Suprapubic skin (tissue), 4 donors: ENCODE results near the gene MRPS7. TPM values are rescaled to one million over a fixed set of nuclear protein-coding genes. Genes with fewer than 3 reads are reported as not detected.
"Not testable (repeated sequence)": the region's sequence is repeated elsewhere in the genome, so short reads cannot be mapped to it uniquely, and the experiment has no call there.

Experiments
- DNase-seq, 2 donors: peaks; one replicate each; pipeline ENCODE4 v3.0.0-alpha.2; 2019; ENCODE audit warnings: low spot score in 2 of 2
- H3K27ac ChIP-seq: fragments of 200-600 bp; sonication (generic); one replicate; pipeline ENCODE4 v1.5.1; 2019
- H3K27me3 ChIP-seq: fragments of 200-600 bp; sonication (generic); one replicate; pipeline ENCODE4 v1.5.1; 2019
- H3K36me3 ChIP-seq: fragments of 200-600 bp; sonication (generic); one replicate; pipeline ENCODE4 v1.5.1; 2019
- H3K4me1 ChIP-seq: fragments of 200-600 bp; sonication (generic); one replicate; pipeline ENCODE4 v1.5.1; 2019
- H3K4me3 ChIP-seq: fragments of 200-600 bp; sonication (generic); one replicate; pipeline ENCODE4 v1.5.1; 2019; ENCODE audit warnings: mild to moderate bottlenecking
- H3K9me3 ChIP-seq: fragments of 200-600 bp; sonication (generic); one replicate; pipeline ENCODE4 v1.5.1; 2019
- EP300 ChIP-seq: sonication (generic); formaldehyde crosslinking; IDR thresholded peaks from one replicate; pipeline ENCODE4 v1.6.1; 2017; ENCODE audit warnings: antibody characterized with exemption
- POLR2A ChIP-seq, 2 donors: fragments of 450-650 bp; IDR thresholded peaks; one replicate each; pipeline ENCODE4 v1.6.1; 2017; ENCODE audit warnings: antibody characterized with exemption in 2 of 2, mild to moderate bottlenecking in 2 of 2, moderate library complexity in 2 of 2
- POLR2AphosphoS5 ChIP-seq, 3 donors: sonication (generic); formaldehyde crosslinking; IDR thresholded peaks; one replicate each; pipeline ENCODE4 v1.6.1; 2017; ENCODE audit warnings: antibody characterized with exemption in 3 of 3
- WGBS: methylation state at CpG from one replicate; pipeline ENCODE4 v1.1.5; 2018; 5-methylcytosine and 5-hydroxymethylcytosine counted together
- total RNA-seq, 4 donors: library from RNA; depleted of rRNA; stranded (reverse); fragments of >200 nt; gene quantifications; one replicate each; pipeline ENCODE4 v1.1.0, GENCODE V29; 2016
- TF ChIP-seq, protein P1 (sequence below), 2 donors: fragments of 200-600 bp in 1 of 2; fragments of 450-650 bp in 1 of 2; sonication (generic) in 1 of 2; IDR thresholded peaks; one replicate each; pipeline ENCODE4 v1.5.1; 2016 to 2019; ENCODE audit warnings: antibody characterized with exemption in 2 of 2, mild to moderate bottlenecking in 1 of 2, moderate library complexity in 1 of 2

MRPS7 gene
- total RNA-seq, 4 donors from 2014 or later: 19.2 to 36.4 (median 29.0) TPM

GRCh38 chr17:75288770-75289114 is 27.1 kb downstream of the MRPS7 start:
- no peak for DNase-seq
- TF ChIP-seq POLR2A (IDR thresholded peaks at IDR 0.05) (no peak), EP300 (no peak), POLR2AphosphoS5 (IDR thresholded peaks at IDR 0.05) (no peak)
- TF ChIP-seq, protein P1, sequence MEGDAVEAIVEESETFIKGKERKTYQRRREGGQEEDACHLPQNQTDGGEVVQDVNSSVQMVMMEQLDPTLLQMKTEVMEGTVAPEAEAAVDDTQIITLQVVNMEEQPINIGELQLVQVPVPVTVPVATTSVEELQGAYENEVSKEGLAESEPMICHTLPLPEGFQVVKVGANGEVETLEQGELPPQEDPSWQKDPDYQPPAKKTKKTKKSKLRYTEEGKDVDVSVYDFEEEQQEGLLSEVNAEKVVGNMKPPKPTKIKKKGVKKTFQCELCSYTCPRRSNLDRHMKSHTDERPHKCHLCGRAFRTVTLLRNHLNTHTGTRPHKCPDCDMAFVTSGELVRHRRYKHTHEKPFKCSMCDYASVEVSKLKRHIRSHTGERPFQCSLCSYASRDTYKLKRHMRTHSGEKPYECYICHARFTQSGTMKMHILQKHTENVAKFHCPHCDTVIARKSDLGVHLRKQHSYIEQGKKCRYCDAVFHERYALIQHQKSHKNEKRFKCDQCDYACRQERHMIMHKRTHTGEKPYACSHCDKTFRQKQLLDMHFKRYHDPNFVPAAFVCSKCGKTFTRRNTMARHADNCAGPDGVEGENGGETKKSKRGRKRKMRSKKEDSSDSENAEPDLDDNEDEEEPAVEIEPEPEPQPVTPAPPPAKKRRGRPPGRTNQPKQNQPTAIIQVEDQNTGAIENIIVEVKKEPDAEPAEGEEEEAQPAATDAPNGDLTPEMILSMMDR (IDR thresholded peaks at IDR 0.05): no peak
- peak overlapping the region; percentile 95 for H3K27ac ChIP-seq
- no peaks in the 10 kb centered on the region for H3K27me3 ChIP-seq
- H3K4me1 ChIP-seq: peaks cover 10% of the 10 kb centered on the region
- 0% methylated on average over 4 of the region's 14 CpGs for WGBS
- no peaks in the 10 kb centered on the region for H3K9me3 ChIP-seq
- H3K4me3 ChIP-seq: peak overlapping the region; percentile 85
- H3K36me3 ChIP-seq: peaks cover 11% of the 10 kb centered on the region

- 0% methylated on average over 39 of the region's 65 CpGs for WGBS
Measured at GRCh38 chr17:75289115-75289831, 27.6 kb downstream of the MRPS7 start, which contains the start of gene SLC25A19. TSS of gene SLC25A19 (minus strand) at chr17:75289433. CDS start at chr17:75286764, 2,669 bp downstream.

DNA sequence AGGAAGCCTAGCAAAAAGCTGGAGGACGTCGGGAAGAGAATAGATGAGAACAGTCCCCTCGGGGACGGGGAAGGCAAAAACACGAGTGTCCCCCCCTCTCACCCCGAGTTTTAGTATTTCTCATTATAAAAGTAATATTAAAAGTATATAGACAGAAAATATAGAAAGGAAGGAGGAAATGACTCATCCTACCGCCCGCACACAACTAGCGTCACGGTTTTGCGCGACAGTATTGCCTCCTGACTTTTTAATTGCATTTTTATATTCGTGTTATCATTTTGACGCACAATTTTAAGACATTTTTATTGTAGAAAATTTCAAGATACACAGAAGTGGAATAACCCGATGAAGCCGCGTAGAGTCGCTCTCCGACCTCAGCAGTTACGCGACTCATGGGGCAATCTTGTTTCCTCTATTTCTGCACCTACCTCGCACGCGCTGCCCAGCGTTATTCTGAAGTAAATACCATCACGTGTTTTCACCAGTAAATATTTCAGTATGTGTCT is 28.2 kb downstream of the MRPS7 start:
- 7% methylated on average over 26 of the region's 26 CpGs for WGBS
- Histone ChIP-seq H3K4me1 (peaks cover 10% of the 10 kb centered on the region), H3K27ac (peak overlapping the region; percentile 95), H3K9me3 (no peaks in the 10 kb centered on the region), H3K36me3 (peaks cover 9% of the 10 kb centered on the region), H3K4me3 (peak overlapping the region; percentile 85), H3K27me3 (no peaks in the 10 kb centered on the region)
- peak in 1 of 2 donors; percentile 87 for DNase-seq
- TF ChIP-seq, protein P1 (IDR thresholded peaks at IDR 0.05): no peak
- TF ChIP-seq POLR2A (IDR thresholded peaks at IDR 0.05) (no peak), POLR2AphosphoS5 (IDR thresholded peaks at IDR 0.05) (no peak), EP300 (no peak)

More at GRCh38 chr17:75289115-75289831, 27.6 kb downstream of the MRPS7 start, which contains the start of gene SLC25A19:
- H3K9me3 ChIP-seq: no peaks in the 10 kb centered on the region
- peaks cover 10% of the 10 kb centered on the region for H3K4me1 ChIP-seq
- no peaks in the 10 kb centered on the region for H3K27me3 ChIP-seq
- peak within 1 kb of the TSS; percentile 95 for H3K27ac ChIP-seq
- TF ChIP-seq EP300 (no peak), POLR2A (IDR thresholded peaks at IDR 0.05) (peak in 1 of 2 donors; percentile 82), POLR2AphosphoS5 (IDR thresholded peaks at IDR 0.05) (peak in 2 of 3 donors; percentile 23 to 82)
- peaks cover 11% of the 10 kb centered on the region for H3K36me3 ChIP-seq
- H3K4me3 ChIP-seq: peak within 1 kb of the TSS; percentile 85
- peak; percentile 99 for DNase-seq

DNA sequence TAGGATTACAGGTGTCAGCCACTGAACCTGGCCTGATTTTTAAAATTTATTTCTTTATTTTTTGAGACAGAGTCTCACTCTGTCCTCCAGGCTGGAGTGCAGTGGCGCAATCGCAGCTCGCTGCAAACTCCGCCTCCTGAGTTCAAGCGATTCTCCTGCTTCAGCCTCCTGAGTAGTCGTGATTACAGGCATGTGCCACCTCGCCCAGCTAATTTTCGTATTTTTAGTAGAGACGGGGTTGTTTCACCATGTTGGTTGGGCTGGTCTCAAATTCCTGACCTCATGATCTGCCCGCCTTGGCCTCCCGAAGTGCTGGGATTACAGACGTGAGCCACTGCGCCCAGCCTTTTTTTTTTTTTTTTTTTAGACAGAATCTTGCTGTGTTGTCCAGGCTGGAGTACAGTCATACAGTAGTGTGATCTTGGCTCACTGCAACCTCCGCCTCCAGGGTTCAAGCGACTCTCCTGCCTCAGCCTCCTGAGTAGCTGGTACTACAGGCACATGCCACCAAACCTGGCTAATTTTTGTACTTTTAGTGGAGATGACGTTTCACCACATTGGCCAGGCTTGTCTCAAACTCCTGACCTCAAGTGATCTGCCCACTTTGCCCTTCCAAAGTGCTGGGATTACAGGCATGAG is 31.2 kb downstream of the MRPS7 start:
- not testable (repeated sequence) for H3K27ac ChIP-seq, DNase-seq, H3K4me1 ChIP-seq, H3K36me3 ChIP-seq, H3K9me3 ChIP-seq, H3K4me3 ChIP-seq, H3K27me3 ChIP-seq
- WGBS: 70% methylated on average over 16 of the region's 16 CpGs

DNA sequence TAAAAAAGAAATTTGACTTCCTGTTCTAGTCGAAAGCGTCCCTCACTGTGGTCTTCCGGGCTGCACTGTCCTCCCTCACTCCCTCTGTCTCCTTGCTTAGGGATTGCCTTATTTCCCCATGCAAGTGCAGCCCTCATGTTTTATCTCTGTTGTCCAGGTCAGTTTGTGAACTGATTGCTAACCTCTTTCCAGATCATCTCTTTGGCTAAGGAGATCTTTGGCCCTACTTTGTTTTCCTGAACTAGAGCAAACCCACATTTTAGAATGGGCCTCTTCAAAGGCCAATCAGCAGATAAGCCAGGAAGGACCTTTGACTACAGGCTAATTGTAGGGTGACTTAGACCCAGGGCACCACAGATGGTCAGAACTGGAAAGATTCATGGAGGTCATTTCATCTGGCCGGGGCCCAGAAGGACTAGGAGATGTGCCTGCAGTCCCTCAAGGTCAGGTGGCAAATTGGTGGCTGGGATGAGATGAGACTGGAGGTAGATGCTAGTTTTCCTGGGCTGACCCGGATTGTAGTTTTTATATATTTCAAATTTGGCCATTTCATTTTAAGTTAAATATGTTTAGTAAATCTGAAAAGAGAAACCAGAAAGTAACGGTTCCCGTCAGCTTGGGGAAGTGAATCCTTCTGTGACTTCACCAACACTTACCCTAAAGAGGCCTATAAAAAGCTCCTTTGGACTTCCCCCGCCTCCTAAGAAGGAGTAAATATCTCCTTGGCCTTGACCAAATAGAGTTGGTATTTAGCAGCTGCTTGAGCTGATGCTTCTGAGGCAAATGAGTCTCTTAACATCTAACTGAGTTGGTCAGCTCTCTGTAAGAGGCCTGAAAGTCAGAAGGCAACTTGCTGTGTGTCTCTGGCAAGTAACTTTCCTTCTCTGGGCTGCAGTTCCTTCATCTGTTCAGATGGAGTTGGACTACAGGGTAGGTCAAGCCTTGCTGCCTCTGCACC is 33.8 kb downstream of the MRPS7 start:
- H3K4me1 ChIP-seq: no peaks in the 10 kb centered on the region
- 83% methylated on average over 8 of the region's 8 CpGs for WGBS
- no peaks in the 10 kb centered on the region for H3K9me3 ChIP-seq
- TF ChIP-seq, protein P1 (IDR thresholded peaks at IDR 0.05): no peak
- TF ChIP-seq POLR2AphosphoS5 (IDR thresholded peaks at IDR 0.05) (no peak), EP300 (no peak), POLR2A (IDR thresholded peaks at IDR 0.05) (no peak)
- peak overlapping the region; percentile 61 for H3K27ac ChIP-seq
- H3K4me3 ChIP-seq: no peak overlapping the region
- no peaks in the 10 kb centered on the region for H3K27me3 ChIP-seq
- no peaks in the 10 kb centered on the region for H3K36me3 ChIP-seq
- no peak for DNase-seq
